NCI-H1694 (cell line): ENCODE measurements around the gene CHRNA1.
"Not testable (repeated sequence)": the region's sequence is repeated elsewhere in the genome, so short reads cannot be mapped to it uniquely, and the experiment has no call there.

Source experiments
- DNase-seq: peaks from one replicate; lab custom pipeline; 2025; lab: John Stamatoyannopoulos, UW

The CHRNA1 gene

GRCh38 chr2:174716785-174717184, 47.5 kb downstream of the CHRNA1 start:
- DNase-seq = no peak

- no peak for DNase-seq
These were observed 50.6 kb downstream of the CHRNA1 start for GRCh38 chr2:174713686-174714085.

- no peak for DNase-seq
These were observed 53.1 kb downstream of the CHRNA1 start for GRCh38 chr2:174711206-174711605.

DNA sequence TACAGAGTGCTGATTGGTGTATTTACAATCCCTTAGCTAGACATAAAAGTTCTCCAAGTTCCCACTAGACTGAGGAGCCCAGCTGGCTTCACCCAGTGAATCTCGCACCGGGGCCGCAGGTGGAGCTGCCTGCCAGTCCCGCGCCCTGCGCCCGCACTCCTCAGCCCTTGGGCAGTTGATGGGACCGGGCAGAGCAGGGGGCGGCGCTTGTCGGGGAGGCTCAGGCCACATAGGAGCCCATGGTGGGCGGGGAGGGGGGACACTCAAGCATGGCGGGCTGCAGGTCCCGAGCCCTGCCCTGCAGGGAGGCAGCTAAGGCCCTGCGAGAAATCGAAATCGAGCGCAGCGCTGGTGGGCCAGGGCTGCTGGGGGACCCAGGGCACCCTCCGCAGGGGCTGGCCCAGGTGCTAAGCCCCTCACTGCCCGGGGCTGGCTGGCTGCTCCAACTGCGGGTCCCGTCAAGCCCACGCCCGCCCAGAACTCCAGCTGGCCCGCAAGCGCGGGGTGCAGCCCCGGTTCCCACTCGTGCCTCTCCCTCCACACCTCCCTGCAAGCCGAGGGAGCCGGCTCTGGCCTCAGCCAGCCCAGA, 54.8 kb downstream of the CHRNA1 start:
- DNase-seq = not testable (repeated sequence)

DNA sequence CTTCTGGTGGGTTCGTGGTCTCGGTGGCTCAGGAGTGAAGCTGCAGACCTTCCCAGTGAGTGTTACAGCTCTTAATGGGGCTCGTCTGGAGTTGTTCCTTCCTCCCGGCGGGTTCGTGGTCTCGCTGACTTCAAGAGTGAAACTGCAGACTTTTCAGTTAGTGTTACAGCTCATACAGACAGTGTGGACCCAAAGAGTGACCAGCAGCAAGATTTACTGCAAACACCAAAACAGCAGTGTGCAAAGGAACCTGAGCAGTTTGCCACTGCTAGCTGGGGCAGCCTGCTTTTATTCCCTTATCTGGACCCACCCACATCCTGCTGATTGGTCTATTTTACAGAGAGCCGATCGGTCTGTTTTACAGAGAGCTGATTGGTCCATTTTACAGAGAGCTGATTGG, 55.6 kb downstream of the CHRNA1 start:
- no peak for DNase-seq

- DNase-seq = no peak
These were observed 59.0 kb downstream of the CHRNA1 start for GRCh38 chr2:174705321-174705720.

DNA sequence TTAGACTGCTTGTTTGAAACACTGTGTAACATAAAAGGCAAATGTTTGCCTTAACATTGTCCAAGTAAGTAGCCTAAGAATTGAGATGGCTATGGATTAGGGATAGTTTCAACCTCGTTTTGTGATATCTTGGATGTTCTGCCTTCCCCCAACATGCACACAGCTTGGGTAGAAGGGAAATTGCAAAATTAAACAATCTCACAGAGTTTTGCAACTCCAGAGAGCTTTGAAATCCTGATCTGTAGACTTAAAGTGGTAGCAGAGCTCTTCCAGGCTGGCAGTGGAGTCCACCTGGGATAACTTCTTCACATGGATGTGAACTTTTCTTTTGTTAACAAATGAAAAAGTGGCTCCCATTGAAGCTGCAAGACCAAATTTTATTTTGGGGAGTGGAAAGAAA, 59.6 kb downstream of the CHRNA1 start:
- no peak for DNase-seq

GRCh38 chr2:174704061-174704460, 60.2 kb downstream of the CHRNA1 start:
- DNase-seq = no peak

DNA sequence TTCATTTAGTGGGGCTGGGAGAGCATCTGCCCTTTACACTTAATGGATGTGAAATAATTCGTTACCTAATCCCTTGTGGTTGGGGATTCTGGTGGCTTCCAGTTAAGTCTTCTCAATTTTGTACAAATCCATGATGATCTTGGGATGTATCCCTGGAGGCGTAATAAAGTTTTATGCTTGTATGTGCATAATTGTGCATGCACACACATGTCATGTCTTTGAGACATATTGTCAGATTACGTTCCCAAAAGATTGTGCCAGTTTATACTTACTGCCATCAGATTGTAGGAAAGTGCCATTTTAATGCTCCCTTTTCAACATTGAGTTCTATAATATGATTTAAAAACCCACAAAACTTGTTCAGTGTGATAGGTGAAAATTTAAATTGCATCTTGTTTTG, 60.8 kb downstream of the CHRNA1 start:
- DNase-seq = no peak

- no peak for DNase-seq
These were observed 61.7 kb downstream of the CHRNA1 start for GRCh38 chr2:174702541-174702940.

DNA sequence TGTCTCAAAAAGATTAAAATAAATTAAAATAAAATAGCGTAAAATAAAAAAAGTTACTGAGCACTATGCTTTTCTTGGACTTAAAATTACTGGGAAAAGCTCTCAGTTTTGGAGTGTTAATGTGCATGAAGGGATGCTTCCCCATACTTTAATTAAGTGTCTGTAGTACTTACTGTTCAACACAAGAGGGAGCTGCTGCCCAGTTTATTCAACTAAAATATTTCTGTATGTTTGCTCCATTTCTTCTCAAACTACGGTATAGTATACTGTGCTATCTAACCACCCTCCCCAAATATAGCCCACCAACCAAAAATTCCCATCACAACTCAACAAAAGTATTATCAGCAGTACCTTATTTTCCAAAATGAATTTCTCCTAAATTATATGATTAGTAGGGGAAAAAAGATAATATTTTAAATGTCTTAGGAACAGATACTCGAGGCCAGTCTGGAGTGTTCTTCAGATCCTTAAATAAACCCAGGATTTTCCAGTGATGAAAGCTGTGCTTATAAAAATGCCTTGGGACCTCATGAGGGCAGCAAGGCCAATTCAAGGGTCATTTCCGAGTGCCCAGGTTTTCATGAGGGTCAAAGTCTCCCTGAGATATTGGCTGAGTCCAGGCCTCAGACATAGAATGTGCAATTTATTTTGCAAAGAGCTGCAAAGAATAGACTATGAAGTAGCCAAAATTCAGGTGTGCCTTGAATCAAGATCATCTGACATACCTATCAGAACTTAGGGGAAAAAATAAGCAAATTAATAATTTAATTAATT, 64.1 kb downstream of the CHRNA1 start:
- DNase-seq = peak; percentile 32
